ENCODE measurements around the gene RGS6. TPM values are rescaled to one million over a fixed set of nuclear protein-coding genes. Genes with fewer than 3 reads are reported as not detected.

RGS6 gene
- total and polyA plus RNA-seq, 4 donors, result 0.06 to 5.3 (median 0.17) TPM; not detected in 1

GRCh38 chr14:72510566-72510965 lies 578.3 kb downstream of the RGS6 start:
- no peaks in the 10 kb centered on the region for H3K9me3 ChIP-seq (ENCODE audit: control insufficient read depth in 4 of 4, low read length in 3 of 4)
- peaks cover 0 to 2% (median 0%) of the 10 kb centered on the region in 4 donors for H3K27me3 ChIP-seq (ENCODE audit: control insufficient read depth in 4 of 4, insufficient read depth in 4 of 4, low read length in 3 of 4)
- WGBS, result 55% methylated on average over 4 of the region's 4 CpGs
- no peak overlapping the region for H3K9ac ChIP-seq (ENCODE audit: low read depth in 1 of 2, low read length in 2 of 2)
- no peak overlapping the region for H3K4me3 ChIP-seq (ENCODE audit: low read depth in 1 of 3, low read length in 3 of 3)
- H3K36me3 ChIP-seq (ENCODE audit: control insufficient read depth in 4 of 4, insufficient read depth in 3 of 4, low read depth in 1 of 4, low read length in 3 of 4), result no peaks in the 10 kb centered on the region
- no peak for DNase-seq (ENCODE audit: low spot score)
- TF ChIP-seq YY1 (IDR thresholded peaks at IDR 0.05), result no peak
- TF ChIP-seq TAF1 (conservative IDR thresholded peaks at IDR 0.05), result no peak
- no peak for TF ChIP-seq FOXA1 (IDR thresholded peaks at IDR 0.05)
- TF ChIP-seq, protein P1, sequence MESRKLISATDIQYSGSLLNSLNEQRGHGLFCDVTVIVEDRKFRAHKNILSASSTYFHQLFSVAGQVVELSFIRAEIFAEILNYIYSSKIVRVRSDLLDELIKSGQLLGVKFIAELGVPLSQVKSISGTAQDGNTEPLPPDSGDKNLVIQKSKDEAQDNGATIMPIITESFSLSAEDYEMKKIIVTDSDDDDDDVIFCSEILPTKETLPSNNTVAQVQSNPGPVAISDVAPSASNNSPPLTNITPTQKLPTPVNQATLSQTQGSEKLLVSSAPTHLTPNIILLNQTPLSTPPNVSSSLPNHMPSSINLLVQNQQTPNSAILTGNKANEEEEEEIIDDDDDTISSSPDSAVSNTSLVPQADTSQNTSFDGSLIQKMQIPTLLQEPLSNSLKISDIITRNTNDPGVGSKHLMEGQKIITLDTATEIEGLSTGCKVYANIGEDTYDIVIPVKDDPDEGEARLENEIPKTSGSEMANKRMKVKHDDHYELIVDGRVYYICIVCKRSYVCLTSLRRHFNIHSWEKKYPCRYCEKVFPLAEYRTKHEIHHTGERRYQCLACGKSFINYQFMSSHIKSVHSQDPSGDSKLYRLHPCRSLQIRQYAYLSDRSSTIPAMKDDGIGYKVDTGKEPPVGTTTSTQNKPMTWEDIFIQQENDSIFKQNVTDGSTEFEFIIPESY (IDR thresholded peaks at IDR 0.05), result no peak
- no peak for TF ChIP-seq REST (IDR thresholded peaks at IDR 0.05)
- no peak for TF ChIP-seq RAD21 (IDR thresholded peaks at IDR 0.05)
- no peak for TF ChIP-seq RXRA (IDR thresholded peaks at IDR 0.05)
- no peak for TF ChIP-seq ATF3 (IDR thresholded peaks at IDR 0.05)
- no peak for TF ChIP-seq NR2F2 (IDR thresholded peaks at IDR 0.05)
- TF ChIP-seq, protein P2, sequence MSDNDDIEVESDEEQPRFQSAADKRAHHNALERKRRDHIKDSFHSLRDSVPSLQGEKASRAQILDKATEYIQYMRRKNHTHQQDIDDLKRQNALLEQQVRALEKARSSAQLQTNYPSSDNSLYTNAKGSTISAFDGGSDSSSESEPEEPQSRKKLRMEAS (IDR thresholded peaks at IDR 0.05), result no peak
- no peak for TF ChIP-seq HNF4G (IDR thresholded peaks at IDR 0.05)
- no peak for TF ChIP-seq SP1 (IDR thresholded peaks at IDR 0.05)
- no peak for TF ChIP-seq HNF4A (conservative IDR thresholded peaks at IDR 0.05)
- no peak for TF ChIP-seq EGR1 (IDR thresholded peaks at IDR 0.05; ENCODE audit: low read depth in 2 of 2)
- TF ChIP-seq GABPA (IDR thresholded peaks at IDR 0.05 in 1 of 2, conservative IDR thresholded peaks at IDR 0.05 in 1 of 2), result no peak
- no peaks in the 10 kb centered on the region for H3K4me1 ChIP-seq (ENCODE audit: control insufficient read depth in 4 of 4, insufficient read depth in 4 of 4, low read length in 3 of 4)
- no peak overlapping the region for H3K27ac ChIP-seq (ENCODE audit: low read depth in 1 of 2, low read length in 2 of 2)

DNA sequence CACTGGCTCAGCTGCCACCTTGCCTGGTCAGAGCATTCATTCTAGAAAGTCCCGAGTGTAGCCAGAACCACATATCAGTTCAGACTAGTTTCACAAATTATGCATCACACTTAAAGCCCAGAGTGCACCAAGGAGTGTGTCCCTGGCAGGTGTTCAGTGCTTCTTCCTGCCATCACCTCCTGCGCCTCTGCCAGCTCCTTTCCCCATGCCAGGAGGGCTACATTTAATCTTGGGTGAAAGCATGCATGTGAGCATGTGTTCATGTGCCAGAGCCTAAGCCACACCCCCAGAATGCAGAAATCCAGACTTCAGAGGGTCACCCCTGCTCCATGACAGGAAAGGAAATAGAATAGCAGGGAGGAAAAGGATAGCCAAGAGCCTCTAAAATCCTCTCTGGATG lies 580.1 kb downstream of the RGS6 start:
- peaks cover 0 to 3% (median 1%) of the 10 kb centered on the region in 4 donors for H3K4me1 ChIP-seq (ENCODE audit: control insufficient read depth in 4 of 4, insufficient read depth in 4 of 4, low read length in 3 of 4)
- H3K9ac ChIP-seq (ENCODE audit: low read depth in 1 of 2, low read length in 2 of 2), result no peak overlapping the region
- WGBS, result 86% methylated on average over 2 of the region's 2 CpGs
- H3K27me3 ChIP-seq (ENCODE audit: control insufficient read depth in 4 of 4, insufficient read depth in 4 of 4, low read length in 3 of 4), result peaks cover 0 to 2% (median 0%) of the 10 kb centered on the region in 4 donors
- H3K4me3 ChIP-seq (ENCODE audit: low read depth in 1 of 3, low read length in 3 of 3), result no peak overlapping the region
- TF ChIP-seq SP1 (IDR thresholded peaks at IDR 0.05), result no peak
- TF ChIP-seq RXRA (IDR thresholded peaks at IDR 0.05), result no peak
- TF ChIP-seq ATF3 (IDR thresholded peaks at IDR 0.05), result no peak
- TF ChIP-seq NR2F2 (IDR thresholded peaks at IDR 0.05), result no peak
- no peak for TF ChIP-seq FOXA1 (IDR thresholded peaks at IDR 0.05)
- TF ChIP-seq, protein P1 (IDR thresholded peaks at IDR 0.05), result no peak
- no peak for TF ChIP-seq HNF4A (conservative IDR thresholded peaks at IDR 0.05)
- TF ChIP-seq, protein P2 (IDR thresholded peaks at IDR 0.05), result no peak
- TF ChIP-seq YY1 (IDR thresholded peaks at IDR 0.05), result no peak
- no peak for TF ChIP-seq TAF1 (conservative IDR thresholded peaks at IDR 0.05)
- no peak for TF ChIP-seq RAD21 (IDR thresholded peaks at IDR 0.05)
- TF ChIP-seq HNF4G (IDR thresholded peaks at IDR 0.05), result no peak
- no peaks in the 10 kb centered on the region for H3K36me3 ChIP-seq (ENCODE audit: control insufficient read depth in 4 of 4, insufficient read depth in 3 of 4, low read depth in 1 of 4, low read length in 3 of 4)
- H3K27ac ChIP-seq (ENCODE audit: low read depth in 1 of 2, low read length in 2 of 2), result no peak overlapping the region
- H3K9me3 ChIP-seq (ENCODE audit: control insufficient read depth in 4 of 4, low read length in 3 of 4), result no peaks in the 10 kb centered on the region
- no peak for DNase-seq (ENCODE audit: low spot score)
